Activated CD8-positive, alpha-beta memory T cell treated with anti-CD3 and anti-CD28 coated beads, Interleukin-2, amount 50 U/mL, for 24 hours (primary cell): ENCODE data around the gene TSSK3.

Experiments used
- DNase-seq: peaks from one replicate; pipeline ENCODE4 v3.0.0-alpha.2; 2020; ENCODE audit errors: extremely low read depth

TSSK3 gene

DNA sequence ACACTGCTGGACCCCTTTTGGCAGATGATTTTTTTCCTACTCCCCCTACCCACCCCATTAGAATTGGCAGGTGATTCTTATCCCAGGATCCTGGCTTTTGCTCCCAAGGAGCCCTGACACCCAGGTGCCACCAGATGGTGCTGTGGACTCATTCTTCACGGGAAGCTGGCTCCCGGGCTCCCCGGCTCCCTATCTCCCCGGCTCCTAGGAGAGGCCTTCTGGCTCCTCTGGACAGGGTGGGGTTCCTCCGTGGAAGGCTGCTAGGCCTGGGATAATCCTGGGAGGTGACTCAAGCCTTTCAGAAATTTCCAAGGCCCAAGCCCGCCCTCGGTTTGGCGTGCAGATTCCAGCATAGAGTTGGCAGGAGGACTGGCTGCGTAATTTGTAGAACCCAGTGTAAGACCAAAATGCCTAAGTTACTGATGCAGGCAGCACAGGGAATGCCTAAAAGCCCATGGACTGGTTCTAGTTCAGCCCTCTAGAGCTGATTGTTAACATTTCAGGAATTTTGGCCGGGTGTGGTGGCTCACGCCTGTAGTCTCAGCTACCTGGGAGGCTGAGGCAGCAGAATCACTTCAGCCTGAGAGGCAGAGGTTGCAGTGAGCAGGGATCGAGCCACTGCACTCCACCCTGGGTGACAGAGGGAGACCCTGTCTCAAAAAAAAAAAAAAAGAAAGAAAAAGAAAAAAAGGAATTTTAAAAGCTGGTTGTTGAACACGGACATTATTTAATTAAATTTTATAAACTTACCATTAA is 38.7 kb downstream of the TSSK3 start:
- DNase-seq, result peak; percentile 14

GRCh38 chr1:32404946-32405345 is 42.6 kb downstream of the TSSK3 start:
- DNase-seq, result no peak

- no peak for DNase-seq
Measured at GRCh38 chr1:32405672-32406467, 43.5 kb downstream of the TSSK3 start.

DNA sequence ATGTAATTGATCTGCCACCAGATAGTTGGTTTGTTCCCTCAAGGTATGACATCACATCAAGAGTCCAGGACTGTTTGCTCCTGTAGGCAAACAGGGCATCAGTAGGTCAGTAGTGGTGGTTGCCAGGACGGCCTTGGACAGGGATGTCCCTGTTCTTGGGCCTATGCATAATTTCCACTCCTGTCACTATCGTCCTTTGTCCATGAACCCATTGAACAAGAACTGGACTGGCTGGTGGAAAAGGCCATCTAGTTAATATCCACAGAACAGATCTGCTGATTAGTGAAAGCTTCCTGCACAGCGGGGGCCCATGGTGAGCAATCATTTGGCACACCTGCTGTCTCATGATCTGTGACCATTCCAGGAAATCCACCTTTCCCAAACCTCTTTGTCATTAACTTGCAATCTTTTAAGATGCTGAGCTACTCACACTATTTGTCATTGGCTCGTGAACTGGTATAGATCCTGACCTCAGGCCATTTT is 44.3 kb downstream of the TSSK3 start:
- DNase-seq, result no peak

- no peak for DNase-seq
Measured at GRCh38 chr1:32411261-32411660, 48.9 kb downstream of the TSSK3 start.

- DNase-seq, result peak; percentile 46
Measured at GRCh38 chr1:32413507-32414185, 51.3 kb downstream of the TSSK3 start.
